ENCODE data around the gene PLPP4.

The PLPP4 gene

DNA sequence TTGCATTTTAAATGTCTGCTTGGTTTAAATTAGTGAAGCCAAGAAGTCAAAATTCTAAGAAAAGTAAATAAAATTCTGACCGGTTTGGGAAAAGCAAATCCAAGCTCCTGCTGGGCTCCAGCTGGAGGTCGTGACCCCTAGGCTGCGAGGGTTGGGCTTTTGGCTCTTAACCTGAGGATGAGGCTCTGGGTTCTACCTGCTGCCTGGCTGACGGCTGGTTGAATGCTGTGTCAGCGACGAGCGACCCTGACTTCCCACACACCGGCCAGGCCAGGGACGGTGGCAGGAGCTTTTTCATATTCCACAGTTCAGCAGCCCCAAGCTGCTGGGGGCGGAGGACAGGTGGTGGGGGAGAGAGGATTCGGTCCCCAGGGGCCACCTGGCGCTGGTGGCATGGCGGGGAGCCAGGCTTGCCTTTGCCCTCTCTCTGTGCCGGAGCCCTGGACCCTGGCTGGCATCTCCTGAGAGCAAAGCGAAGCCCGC is 843 bp upstream of the PLPP4 start:
- no peak for DNase-seq (ENCODE audit: low read depth)

DNA sequence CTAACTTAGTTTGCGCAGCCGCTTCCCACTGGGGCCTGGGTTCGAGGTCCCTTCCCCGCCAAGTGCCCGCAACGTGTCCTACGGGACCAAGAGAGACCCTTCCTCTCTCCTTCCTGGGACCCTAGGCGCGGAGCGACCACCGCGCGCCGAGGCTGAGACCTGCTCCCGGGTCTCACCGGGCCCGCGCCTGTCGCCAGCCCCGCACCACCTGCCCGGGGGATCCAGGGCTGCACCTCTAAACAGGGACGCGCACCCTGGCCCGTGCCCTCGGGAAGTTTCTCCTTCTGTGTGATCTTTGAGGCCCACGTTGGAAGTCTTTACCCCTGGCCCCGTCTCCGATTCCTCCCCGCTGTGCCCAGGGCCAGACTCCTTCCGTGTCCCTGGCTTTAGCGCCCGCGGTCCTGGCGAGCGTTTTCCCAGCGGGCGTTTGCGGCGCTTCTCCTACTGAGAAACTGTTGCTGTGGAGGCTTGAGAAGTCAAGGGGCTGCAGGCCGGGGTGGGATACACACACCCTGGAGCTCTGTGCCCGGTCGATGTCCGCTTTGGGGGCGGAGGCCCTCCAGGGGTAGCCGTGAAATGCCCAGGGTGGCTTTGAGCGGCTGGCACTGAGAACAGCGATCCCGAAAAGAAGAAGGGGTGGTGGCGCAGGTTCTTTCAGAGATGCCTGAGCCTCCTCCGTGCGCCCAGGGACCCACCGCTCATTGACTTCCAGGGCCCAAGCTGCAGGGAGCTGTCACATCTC is 575 bp downstream of the PLPP4 start:
- no peak for DNase-seq (ENCODE audit: low read depth)

DNA sequence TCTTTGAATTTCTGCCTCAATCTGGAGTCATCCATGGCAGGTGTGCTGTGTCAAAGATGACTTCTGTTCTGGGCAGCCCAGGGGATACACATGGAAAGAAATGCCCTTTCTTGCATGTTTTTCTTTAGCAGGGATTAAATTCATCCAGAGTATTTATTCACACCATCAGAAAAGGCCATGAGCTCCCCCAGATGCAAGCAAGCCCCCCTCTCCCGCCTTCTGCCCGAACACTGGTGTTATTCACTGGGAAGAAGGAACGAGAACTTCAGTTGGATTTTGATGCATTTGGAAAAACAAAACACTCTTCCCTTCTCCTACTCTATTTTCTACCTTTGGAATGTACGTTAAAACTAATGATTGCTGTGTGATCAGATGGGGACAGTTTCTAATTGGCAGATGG is 1.4 kb downstream of the PLPP4 start:
- no peak for DNase-seq (ENCODE audit: low read depth)

DNA sequence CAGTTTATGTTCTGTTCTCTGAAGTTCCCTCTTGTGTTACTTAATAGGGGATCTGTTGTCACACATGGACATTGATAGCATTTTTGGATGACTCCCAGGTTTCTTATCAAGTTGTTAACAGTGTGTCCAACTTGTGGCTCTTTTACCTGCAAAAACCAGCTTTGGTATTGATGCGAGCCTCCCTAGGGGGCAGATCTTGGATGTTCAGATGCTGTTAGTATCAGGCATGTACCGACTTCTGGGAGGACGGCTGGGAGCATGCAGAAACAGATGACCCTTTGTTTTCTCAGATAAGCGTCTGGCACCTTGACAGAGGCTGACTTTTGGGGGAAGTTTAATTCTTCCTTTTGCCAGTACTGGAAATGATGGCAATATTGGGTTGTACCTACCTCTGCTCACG is 2.2 kb downstream of the PLPP4 start:
- DNase-seq (ENCODE audit: low read depth) = peak; percentile 14

DNA sequence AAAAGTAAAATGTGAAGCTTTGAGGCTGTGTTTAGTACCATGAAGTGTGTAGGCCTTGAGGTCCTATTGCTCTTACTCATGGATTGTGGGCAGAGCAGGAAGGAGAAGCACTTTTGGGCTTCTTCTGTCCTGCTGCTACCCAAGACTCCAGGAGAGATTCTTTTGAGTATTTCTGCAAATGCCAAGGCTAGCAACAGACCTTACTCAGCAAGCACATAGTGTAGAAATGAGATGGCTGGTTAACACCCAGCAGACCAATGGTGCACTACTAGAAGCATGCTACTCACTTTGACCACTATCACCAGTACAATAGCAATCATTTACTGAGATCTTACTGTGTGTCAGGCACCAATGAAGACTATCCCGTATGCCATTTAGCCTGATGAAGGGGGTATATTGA is 3.2 kb downstream of the PLPP4 start:
- DNase-seq (ENCODE audit: low read depth) = no peak

DNA sequence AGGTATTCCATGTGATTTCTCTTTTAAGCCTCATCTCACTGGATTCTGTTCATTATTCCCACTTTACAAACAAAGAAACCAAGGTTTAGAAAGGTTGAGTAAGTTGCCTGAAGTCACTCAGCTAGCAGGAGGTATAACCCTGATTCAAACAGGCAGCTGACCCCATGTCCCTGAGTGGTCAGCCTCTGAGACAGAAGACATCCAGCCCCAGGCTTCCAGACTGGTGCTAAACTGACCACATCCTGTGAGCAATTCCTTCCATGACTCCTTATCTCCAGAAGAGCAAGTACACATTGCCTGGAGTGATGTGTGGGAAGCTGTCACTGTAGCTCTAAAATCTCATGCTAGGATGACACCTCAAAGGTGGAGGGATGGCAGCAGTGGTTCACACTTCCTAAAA is 3.7 kb downstream of the PLPP4 start:
- DNase-seq (ENCODE audit: low read depth) = peak; percentile 25

DNA sequence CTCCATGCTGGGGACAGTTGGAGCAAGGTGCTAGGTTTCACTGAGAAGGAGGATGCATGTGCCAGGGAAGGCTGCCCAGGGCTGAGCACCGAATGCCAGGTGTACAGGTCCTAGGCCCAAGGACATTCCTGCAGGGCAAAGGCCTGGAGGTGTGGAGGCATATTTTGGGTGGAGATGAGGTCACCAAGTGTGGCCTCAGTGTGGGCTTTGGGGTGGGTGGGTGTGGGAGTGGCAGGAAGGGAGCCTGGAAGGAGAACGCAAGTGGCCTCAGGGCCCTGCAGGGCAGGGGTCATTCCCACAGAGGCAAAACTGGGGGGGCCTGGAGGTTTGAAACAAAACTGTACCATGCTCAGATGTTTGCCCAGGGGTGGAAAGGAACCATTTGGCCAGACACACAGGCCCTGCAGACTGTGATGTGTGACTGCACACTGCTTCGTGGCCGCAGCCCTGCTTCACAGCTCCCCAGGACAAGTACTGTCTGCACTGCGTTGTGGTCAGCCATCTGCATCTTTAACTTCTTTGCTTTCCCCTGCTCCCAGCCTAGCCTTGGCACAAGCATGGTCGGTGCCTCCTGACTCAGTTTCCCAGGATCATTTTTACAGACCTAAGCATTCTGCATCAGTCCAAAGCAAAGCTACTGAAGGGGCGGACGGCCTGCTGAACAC is 5.1 kb downstream of the PLPP4 start:
- DNase-seq (ENCODE audit: low read depth) = no peak

DNA sequence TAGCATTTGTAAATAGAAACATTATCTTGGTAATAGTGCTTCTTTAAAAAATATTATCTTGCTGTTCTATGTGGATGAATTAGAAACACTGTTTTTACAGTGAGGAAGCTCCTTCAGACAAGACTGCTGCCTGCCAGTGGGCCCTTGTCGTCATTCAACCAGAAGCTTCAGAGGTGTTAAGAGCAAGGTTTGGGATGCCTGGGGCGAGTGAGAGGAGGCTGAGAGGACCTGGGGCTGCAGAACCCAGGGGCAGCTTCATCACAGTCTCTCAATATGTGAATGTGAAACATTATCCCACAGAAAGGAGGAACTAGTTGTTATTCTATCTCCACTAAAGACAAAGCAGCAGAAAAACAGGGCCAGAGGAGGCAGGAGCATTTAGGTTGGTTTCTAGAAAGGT is 8.1 kb downstream of the PLPP4 start:
- no peak for DNase-seq (ENCODE audit: low read depth)

DNA sequence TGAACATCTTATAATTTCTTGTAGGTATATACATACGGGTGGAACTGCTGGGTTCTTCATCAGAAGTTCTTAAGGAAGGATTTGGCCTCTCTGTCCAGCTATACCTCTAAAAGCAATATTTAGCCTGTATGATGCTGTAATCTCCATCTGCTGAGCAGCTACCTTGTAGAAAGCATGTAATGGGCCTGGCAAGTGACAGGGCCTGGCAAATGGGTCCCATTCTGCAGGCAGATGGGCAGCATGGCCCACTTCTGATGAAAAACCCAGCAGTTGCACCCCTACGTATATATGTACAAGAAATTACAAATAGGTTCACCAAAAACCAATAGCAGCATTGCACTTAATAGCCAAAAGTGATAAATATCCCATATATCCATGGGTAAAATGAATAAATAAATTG is 9.0 kb downstream of the PLPP4 start:
- DNase-seq (ENCODE audit: low read depth) = no peak

DNA sequence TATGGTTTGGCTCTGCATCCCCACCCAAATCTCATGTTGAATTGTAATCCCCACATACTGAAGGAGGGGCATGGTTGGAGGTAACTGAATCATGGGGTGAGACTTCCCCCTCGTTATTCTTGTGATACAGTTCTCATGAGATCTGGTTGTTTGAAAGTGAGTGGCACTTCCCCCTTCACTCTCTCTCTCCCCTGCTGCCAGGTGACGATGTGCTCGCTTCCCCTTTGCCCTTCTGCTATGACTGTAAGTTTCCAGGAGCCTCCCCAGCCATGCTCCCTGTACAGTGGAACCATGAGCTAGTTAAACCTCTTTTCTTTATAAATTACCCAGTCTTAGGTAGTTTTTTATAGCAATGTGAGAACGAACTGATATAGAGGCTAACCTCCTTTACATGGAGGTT is 16.6 kb downstream of the PLPP4 start:
- no peak for DNase-seq (ENCODE audit: low read depth)

DNA sequence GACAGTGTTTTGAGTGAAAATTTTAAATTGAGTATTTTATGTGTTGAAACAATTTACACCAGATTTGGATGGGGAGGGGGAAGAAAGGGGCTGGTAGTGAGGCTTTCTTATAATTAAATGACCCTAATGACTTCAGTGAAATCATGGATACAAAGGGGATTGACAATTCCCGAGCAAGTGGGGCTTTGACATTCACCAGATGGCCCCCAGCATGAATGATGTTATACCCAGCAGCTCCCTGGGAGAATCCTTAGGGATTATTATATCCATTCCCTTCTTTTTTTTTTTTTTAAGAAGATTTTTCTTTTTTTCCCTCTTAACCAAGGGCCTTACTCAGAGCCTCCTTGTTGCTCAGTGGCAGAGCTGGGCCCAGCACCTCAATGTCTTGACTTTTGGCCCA is 17.9 kb downstream of the PLPP4 start:
- DNase-seq (ENCODE audit: low read depth) = no peak

DNA sequence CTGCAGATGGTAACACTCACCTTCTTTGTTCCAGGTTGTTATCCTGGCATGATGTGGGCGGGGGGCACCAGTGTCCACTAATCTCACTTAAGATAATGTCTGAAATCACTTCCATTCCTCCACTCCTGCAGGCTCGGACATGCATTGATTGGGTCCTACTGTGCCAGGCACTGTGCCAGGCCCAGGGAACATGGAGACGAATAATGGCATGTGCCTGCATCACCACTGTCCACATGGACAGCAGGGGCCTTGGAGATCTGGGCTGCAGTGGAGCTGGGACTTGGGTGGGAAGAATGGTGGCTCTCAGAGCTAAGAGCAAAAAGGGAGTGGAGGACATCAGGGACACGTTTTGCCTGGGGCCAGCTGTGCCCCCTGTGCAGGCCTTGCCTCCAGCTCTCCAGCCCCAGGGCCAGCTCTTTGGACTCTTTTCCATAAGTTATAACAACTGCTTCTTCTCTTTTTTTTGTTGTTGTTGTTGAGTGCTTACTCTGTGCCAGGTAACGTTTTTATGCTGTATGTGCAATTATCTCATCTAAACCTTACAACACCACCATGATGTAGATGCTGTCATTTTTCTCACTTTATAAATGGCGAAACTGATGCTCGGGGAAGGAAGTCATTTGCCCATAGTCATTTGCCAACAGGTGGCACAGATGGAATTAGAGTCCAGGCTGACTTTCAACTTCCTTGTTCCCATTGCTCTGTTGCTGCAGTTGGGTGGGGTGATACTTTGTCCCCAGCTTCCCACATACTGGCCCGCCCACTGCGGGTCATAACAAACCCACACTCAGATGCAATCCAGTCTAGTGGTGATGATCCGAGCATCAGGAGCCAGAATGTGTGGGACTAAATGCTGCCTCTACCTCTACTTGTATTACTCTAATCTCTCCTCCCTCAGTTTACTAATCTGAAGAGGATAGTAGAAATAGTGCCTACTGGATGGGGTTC is 19.1 kb downstream of the PLPP4 start:
- no peak for DNase-seq (ENCODE audit: low read depth)

DNA sequence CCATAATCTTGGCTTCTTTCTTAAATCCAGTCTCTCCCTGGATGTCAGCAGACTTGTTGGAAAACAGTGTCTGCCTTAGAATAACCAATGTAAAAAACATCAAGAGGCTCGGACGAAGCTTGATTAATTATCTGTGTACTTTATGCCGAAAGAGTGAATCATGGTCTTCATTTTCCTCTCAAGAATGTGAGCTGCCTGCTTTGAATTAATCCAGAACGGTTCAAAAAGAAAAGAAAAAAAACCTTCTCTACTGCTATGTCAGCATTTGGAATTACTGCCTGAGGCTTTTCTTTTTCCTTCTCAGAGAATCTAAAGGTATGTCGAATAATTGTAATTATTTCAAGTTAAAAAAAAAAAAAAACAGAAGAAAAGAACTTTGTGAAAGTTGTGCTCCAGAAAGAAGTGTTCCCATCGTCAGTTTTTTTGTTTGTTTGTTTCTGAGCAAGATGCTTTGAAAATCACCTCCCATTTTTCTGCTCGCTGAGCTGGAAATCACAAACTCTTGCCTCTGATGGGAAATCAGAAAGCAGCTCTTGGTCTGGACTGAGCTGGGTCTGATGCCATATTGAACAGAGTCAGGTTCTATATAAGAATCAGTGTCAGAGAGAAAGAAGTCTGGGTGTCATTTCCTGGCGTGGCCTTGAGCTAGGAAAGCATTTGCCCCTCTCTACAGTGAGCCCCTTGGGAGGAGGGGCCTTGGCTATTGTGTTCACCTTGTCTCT is 20.2 kb downstream of the PLPP4 start:
- DNase-seq (ENCODE audit: low read depth) = no peak

DNA sequence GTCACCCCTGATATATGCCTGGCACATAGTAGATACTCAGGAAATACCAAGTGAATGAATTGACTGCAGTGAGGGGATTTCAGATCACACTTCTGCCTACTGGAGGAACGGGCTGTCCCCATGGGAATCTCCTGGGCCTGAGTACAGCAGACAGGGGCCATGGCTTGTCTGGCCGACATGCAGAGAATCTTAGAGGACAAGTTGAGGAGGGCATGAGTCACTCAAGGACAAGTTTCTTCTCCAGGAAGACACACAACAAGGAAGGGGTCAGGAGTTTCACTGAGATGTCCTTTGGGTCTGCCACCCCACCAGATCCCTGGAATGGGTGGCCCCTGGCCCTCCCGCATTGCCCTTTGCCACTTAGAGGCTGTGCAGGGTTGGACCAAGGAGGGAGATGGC is 20.7 kb downstream of the PLPP4 start:
- DNase-seq (ENCODE audit: low read depth) = no peak

DNA sequence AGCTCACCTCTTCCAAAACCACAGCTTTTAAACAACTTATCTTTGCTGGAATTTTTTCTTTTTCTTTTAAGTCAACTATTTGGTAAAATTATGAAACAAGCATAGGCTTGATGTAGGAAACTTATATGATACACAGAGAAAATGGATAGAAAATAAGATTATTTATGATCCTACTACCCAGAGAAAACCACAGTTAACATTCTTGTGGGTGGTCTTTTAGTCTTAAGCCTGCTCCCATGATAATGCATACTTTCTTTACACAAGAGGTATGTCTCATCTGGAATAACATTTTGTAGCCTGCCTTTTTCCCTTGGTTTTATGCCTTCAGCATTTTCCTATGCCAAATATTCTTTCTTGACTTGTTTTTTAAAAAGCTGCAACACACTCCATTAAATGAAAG is 21.4 kb downstream of the PLPP4 start:
- DNase-seq (ENCODE audit: low read depth) = no peak

DNA sequence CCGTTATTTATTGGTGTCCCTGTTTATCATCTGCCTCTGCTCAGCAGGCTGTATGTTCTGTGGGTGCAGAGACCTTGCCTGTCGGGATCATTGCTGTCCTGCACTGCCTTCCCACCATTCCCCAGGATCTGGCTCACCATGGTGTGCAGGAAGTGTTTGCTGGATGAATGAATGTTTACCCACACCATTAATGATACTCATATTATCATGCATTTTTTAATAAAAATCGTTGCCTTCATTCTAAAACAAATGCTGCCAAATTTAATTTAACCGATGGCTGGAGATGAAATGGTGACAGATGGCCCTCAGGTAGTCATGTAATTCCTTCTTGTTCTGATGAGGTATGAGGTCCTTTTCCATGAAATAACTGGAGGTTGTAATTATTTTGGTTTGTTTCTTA is 22.5 kb downstream of the PLPP4 start:
- no peak for DNase-seq (ENCODE audit: low read depth)

DNA sequence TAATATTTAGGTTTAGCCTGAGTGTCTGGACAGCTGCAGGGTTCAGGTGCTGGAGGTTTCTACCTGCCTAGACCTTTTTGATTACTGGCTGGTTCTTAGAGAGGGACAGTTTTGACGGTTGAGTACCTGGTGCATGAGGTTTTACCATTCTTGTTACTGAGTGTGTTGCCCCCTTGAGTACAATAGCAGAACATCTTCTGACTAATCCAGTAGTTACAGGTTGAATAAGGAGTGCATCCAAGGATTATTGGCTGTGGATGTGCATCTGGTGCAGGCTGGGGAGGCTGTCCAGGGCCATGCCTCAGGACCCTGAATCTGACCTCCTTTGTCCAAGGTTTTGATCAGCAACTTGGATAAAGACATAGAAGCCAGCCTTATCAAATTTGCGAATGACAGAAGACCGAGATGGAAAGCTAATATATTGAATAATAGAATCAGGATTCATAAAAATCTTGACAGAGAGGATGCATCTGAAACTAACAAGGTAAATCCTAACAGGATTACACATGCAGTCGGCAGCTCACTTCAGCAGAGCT is 23.1 kb downstream of the PLPP4 start:
- no peak for DNase-seq (ENCODE audit: low read depth)

DNA sequence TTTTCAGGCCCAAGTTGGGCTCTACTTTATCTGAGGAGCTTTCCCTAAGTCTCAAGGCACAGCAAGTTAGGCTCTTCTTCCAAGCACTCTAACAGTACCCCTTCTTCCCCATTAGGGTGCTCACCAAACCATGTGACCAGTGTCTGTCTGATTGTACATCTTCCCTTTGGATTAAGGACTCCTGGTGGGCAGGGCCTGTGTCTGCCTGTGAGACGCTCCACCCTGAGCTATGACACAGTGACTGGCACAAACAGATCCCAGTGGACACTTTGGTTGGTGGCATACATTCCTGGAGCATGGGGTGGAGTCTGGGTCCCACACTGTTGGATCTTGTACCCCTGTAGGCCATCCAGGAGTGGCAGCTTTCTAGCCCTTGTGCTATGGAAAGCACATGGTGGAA is 23.8 kb downstream of the PLPP4 start:
- no peak for DNase-seq (ENCODE audit: low read depth)

DNA sequence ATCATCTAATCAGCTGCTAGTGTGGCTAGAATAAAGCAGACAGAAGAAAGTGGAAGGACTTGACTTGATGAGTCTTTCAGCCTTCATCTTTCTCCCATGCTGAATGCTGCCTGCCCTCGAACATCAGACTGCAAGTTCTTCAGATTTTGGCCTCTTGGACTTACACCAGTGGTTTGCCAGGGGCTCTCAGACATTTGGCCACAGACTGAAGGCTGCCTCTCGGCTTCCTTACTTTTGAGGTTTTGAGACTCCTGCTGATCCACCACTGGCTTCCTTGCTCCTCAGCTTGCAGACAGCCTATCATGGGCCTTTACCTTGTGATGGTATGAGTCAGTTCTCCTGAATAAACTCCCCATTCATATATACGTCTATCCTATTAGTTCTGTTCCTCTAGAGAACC is 26.0 kb downstream of the PLPP4 start:
- DNase-seq (ENCODE audit: low read depth) = no peak

DNA sequence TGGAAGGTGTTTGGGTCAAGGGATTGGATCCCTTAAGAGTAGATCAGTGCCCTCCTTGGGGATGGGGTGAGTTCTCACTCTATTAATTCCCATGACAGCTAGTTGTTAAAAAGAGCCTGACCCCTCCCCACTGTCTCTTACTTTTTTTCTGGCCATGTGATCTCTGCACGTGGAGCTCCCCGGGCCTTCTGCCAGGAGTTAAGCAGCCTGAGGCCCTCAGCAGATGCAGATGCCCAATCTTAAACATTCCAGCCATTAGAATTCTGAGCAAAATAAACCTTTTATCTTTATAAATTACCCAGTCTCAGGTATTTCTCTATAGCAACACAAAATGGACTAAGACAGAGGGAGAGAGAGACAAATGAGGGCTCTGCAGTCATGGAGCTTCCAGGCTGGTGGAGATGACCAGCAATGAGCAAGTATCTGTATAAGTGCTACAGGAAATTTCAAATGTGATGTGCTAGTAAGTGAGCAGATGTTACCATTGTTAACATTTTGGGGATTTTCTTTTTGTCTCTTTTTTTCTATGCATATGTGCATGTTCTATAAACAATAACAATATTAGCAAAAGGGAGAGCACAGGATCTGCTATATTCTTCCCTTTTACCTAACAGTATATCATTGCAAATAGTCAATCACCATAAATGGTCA is 26.7 kb downstream of the PLPP4 start:
- DNase-seq (ENCODE audit: low read depth) = no peak

DNA sequence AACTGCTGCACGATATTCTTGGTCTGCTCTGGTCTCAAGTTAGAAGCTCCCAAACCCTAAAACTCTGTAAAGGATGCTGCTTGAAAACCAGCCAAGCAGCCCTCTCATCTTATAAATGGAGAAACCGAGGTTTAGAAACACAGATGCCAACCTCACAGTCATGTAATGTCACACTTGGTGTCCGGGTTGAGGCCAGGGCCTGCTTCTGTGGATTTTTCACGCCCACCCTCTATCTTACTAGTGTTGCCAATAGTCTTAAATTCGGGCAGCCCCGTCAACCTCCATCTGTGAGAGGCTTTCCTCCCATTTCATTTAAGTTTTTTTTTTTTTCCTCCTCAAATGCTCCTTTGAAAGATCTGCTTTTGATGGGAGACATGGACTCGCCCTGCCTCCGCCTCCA is 28.9 kb downstream of the PLPP4 start:
- no peak for DNase-seq (ENCODE audit: low read depth)

All from CMK (cell line).